ENCODE measurements around the gene TFE3. TPM values are rescaled to one million over a fixed set of nuclear protein-coding genes. Genes with fewer than 3 reads are reported as not detected.
A peak's percentile ranks its signal among the peaks of the same experiment; 100 is the strongest.

TFE3 gene
- 32.2 and 35.1 TPM in 2 replicates for total RNA-seq (2022)
- Bru-seq, nascent RNA = percentile 64 among the genes with signal in this experiment
- BruChase-seq, experiment 1, labeled RNA remaining after a 6-hour chase = percentile 85 among the genes with signal in this experiment
- BruChase-seq, experiment 2, labeled RNA remaining after a 2-hour chase = percentile 77 among the genes with signal in this experiment
- long read RNA-seq, partial matches to known transcripts = 1 of 17 reads
- long read RNA-seq, other reads (novel, unspliced or antisense) = 13 of 17 reads

- CTCF ChIA-PET = interaction anchor here (0.6 to 1.7 kb wide), 6 partner anchors 41 to 426 kb away, joined by 3 to 16 read pairs (median 4); partner anchors contain the start of genes GRIPAP1 and HDAC6
- H3K27ac Mint-ChIP-seq (ENCODE audit: unreplicated experiment) = peak within 1 kb of the TSS; percentile 93
- H3K9me3 Mint-ChIP-seq (ENCODE audit: low read depth, unreplicated experiment) = no peaks in the 10 kb centered on the region
- BruUV-seq (replicated peaks) = no TSS peak
- intact Hi-C loops (cut with micrococcal nuclease; ENCODE audit: unreplicated experiment) = loop anchor here (1.0 to 10.0 kb wide), 4 partner anchors 15 to 239 kb away; partner anchors contain the start of genes CCDC120, GRIPAP1, HDAC6 and KCND1
- DNase-seq = peak; percentile 97
- peak; percentile 53 for TF ChIP-seq CTCF (IDR thresholded peaks at IDR 0.05; ENCODE audit: unreplicated experiment)
- H3K4me1 Mint-ChIP-seq (ENCODE audit: low read depth, unreplicated experiment) = peaks cover 36% of the 10 kb centered on the region
- H3K27me3 Mint-ChIP-seq (ENCODE audit: unreplicated experiment) = no peaks in the 10 kb centered on the region
- H3K4me3 Mint-ChIP-seq (ENCODE audit: low read depth, unreplicated experiment) = peak within 1 kb of the TSS; percentile 89
- peaks cover 48% of the 10 kb centered on the region for H3K36me3 Mint-ChIP-seq (ENCODE audit: insufficient read depth, unreplicated experiment)
Observed at GRCh38 chrX:49043220-49043986, at the start of gene TFE3. Gene TFE3 (minus strand): TSS chrX:49043357. CDS start chrX:49043226, 131 bp downstream.

GRCh38 chrX:49089553-49089952 lies 46.4 kb upstream of the TFE3 start:
- CTCF ChIA-PET = no interaction called here
- intact Hi-C loops (cut with micrococcal nuclease; ENCODE audit: unreplicated experiment) = no loop called here
- DNase-seq = no peak
- no peaks in the 10 kb centered on the region for H3K4me1 Mint-ChIP-seq (ENCODE audit: low read depth, unreplicated experiment)
- BruUV-seq (replicated peaks) = no TSS peak
- H3K4me3 Mint-ChIP-seq (ENCODE audit: low read depth, unreplicated experiment) = no peak overlapping the region
- H3K9me3 Mint-ChIP-seq (ENCODE audit: low read depth, unreplicated experiment) = no peaks in the 10 kb centered on the region
- H3K27ac Mint-ChIP-seq (ENCODE audit: unreplicated experiment) = no peak overlapping the region
- H3K36me3 Mint-ChIP-seq (ENCODE audit: insufficient read depth, unreplicated experiment) = no peaks in the 10 kb centered on the region
- no peak for TF ChIP-seq CTCF (IDR thresholded peaks at IDR 0.05; ENCODE audit: unreplicated experiment)
- H3K27me3 Mint-ChIP-seq (ENCODE audit: unreplicated experiment) = no peaks in the 10 kb centered on the region

GRCh38 chrX:49082271-49082871 lies 39.2 kb upstream of the TFE3 start:
- H3K27me3 Mint-ChIP-seq (ENCODE audit: unreplicated experiment) = no peaks in the 10 kb centered on the region
- intact Hi-C loops (cut with micrococcal nuclease; ENCODE audit: unreplicated experiment) = no loop called here
- H3K4me3 Mint-ChIP-seq (ENCODE audit: low read depth, unreplicated experiment) = no peak overlapping the region
- no peaks in the 10 kb centered on the region for H3K9me3 Mint-ChIP-seq (ENCODE audit: low read depth, unreplicated experiment)
- peaks cover 17% of the 10 kb centered on the region for H3K36me3 Mint-ChIP-seq (ENCODE audit: insufficient read depth, unreplicated experiment)
- H3K27ac Mint-ChIP-seq (ENCODE audit: unreplicated experiment) = no peak overlapping the region
- CTCF ChIA-PET = no interaction called here
- no peak for TF ChIP-seq CTCF (IDR thresholded peaks at IDR 0.05; ENCODE audit: unreplicated experiment)
- DNase-seq = no peak
- peaks cover 8% of the 10 kb centered on the region for H3K4me1 Mint-ChIP-seq (ENCODE audit: low read depth, unreplicated experiment)
- no TSS peak for BruUV-seq (replicated peaks)

GRCh38 chrX:49079489-49080428 lies 36.6 kb upstream of the TFE3 start, which contains the start of gene WDR45:
Gene WDR45 (minus strand): TSS chrX:49079887. CDS start chrX:49078095, 1,792 bp downstream.
- Mint-ChIP-seq H3K9me3 (ENCODE audit: low read depth, unreplicated experiment) (no peaks in the 10 kb centered on the region), H3K27ac (ENCODE audit: unreplicated experiment) (peak within 1 kb of the TSS; percentile 57), H3K36me3 (ENCODE audit: insufficient read depth, unreplicated experiment) (peaks cover 17% of the 10 kb centered on the region), H3K27me3 (ENCODE audit: unreplicated experiment) (no peaks in the 10 kb centered on the region), H3K4me3 (ENCODE audit: low read depth, unreplicated experiment) (peak within 1 kb of the TSS; percentile 88), H3K4me1 (ENCODE audit: low read depth, unreplicated experiment) (peaks cover 8% of the 10 kb centered on the region)
- TF ChIP-seq CTCF (IDR thresholded peaks at IDR 0.05; ENCODE audit: unreplicated experiment) = no peak
- peak; percentile 74 for DNase-seq
- BruUV-seq (replicated peaks) = no TSS peak
- intact Hi-C loops (cut with micrococcal nuclease; ENCODE audit: unreplicated experiment) = no loop called here
- CTCF ChIA-PET = interaction anchor here (0.7 kb wide), 1 partner anchor 110 kb away, joined by 4 read pairs; no protein-coding TSS in a partner anchor
